HG03039 (cell line): ENCODE measurements around the gene MRPS33.
"Not testable (repeated sequence)": the region's sequence is repeated elsewhere in the genome, so short reads cannot be mapped to it uniquely, and the experiment has no call there.

Experiments
- ATAC-seq: cut with Tn5 transposase; IDR thresholded peaks from one replicate; pipeline ENCODE4 v1.9.1; 2021; ENCODE audit warnings: mild to moderate bottlenecking, moderate library complexity; ENCODE audit not compliant: unreplicated experiment

The MRPS33 gene

GRCh38 chr7:141014524-141015395 is at the start of gene MRPS33:
TSS of gene MRPS33 (minus strand) at chr7:141014952. CDS start at chr7:141010633, 4,319 bp downstream.
- peak; percentile 99 for ATAC-seq

GRCh38 chr7:141057788-141058187 is 43.0 kb upstream of the MRPS33 start:
- ATAC-seq, result no peak

- no peak for ATAC-seq
Observed at GRCh38 chr7:141055146-141055545, 40.4 kb upstream of the MRPS33 start.

- no peak for ATAC-seq
Observed at GRCh38 chr7:141053626-141054025, 38.9 kb upstream of the MRPS33 start.

GRCh38 chr7:141045842-141046620 is 31.3 kb upstream of the MRPS33 start:
- ATAC-seq, result no peak

- no peak for ATAC-seq
Observed at GRCh38 chr7:141045126-141045841, 30.5 kb upstream of the MRPS33 start.

GRCh38 chr7:141043616-141044015 is 28.9 kb upstream of the MRPS33 start:
- no peak for ATAC-seq

- no peak for ATAC-seq
Observed at GRCh38 chr7:141042222-141043193, 27.8 kb upstream of the MRPS33 start.

GRCh38 chr7:141039376-141039775 is 24.6 kb upstream of the MRPS33 start:
- ATAC-seq, result no peak

- ATAC-seq, result not testable (repeated sequence)
Observed at GRCh38 chr7:141038100-141038499, 23.3 kb upstream of the MRPS33 start.

- not testable (repeated sequence) for ATAC-seq
Observed at GRCh38 chr7:141032539-141033323, 18.0 kb upstream of the MRPS33 start.

- no peak for ATAC-seq
Observed at GRCh38 chr7:141028767-141029166, 14.0 kb upstream of the MRPS33 start.

GRCh38 chr7:141027043-141027442 is 12.3 kb upstream of the MRPS33 start:
- no peak for ATAC-seq

- ATAC-seq, result no peak
Observed at GRCh38 chr7:141024668-141025067, 9.9 kb upstream of the MRPS33 start.

GRCh38 chr7:141023295-141023694 is 8.5 kb upstream of the MRPS33 start:
- ATAC-seq, result no peak

- ATAC-seq, result no peak
Observed at GRCh38 chr7:141017555-141017954, 2.8 kb upstream of the MRPS33 start.

- no peak for ATAC-seq
Observed at GRCh38 chr7:141016349-141016748, 1.6 kb upstream of the MRPS33 start.

- ATAC-seq, result peak; percentile 2
Observed at GRCh38 chr7:141014125-141014523, 628 bp downstream of the MRPS33 start.

- no peak for ATAC-seq
Observed at GRCh38 chr7:141013345-141013715, 1.4 kb downstream of the MRPS33 start.
